ENCODE results near the gene RAB38.

The RAB38 gene

DNA sequence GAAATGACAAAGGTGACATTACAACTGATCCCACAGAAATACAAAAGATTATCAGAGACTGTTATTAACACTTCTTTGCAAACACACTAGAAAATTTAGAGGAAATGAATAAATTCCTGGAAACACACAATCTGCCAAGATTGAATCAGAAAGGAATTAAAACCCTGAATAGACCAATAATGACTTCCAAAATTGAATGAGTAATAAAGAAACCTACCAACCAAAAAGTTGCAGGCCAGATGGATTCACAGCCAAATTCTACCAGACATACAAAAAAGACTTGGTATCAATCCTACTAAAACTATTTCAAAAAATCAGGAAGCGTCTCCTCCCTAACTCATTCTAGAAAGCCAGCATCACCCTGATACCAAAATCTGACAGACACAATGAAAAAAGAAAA is 17.2 kb downstream of the RAB38 start (continued):
- TF ChIP-seq, protein P1, sequence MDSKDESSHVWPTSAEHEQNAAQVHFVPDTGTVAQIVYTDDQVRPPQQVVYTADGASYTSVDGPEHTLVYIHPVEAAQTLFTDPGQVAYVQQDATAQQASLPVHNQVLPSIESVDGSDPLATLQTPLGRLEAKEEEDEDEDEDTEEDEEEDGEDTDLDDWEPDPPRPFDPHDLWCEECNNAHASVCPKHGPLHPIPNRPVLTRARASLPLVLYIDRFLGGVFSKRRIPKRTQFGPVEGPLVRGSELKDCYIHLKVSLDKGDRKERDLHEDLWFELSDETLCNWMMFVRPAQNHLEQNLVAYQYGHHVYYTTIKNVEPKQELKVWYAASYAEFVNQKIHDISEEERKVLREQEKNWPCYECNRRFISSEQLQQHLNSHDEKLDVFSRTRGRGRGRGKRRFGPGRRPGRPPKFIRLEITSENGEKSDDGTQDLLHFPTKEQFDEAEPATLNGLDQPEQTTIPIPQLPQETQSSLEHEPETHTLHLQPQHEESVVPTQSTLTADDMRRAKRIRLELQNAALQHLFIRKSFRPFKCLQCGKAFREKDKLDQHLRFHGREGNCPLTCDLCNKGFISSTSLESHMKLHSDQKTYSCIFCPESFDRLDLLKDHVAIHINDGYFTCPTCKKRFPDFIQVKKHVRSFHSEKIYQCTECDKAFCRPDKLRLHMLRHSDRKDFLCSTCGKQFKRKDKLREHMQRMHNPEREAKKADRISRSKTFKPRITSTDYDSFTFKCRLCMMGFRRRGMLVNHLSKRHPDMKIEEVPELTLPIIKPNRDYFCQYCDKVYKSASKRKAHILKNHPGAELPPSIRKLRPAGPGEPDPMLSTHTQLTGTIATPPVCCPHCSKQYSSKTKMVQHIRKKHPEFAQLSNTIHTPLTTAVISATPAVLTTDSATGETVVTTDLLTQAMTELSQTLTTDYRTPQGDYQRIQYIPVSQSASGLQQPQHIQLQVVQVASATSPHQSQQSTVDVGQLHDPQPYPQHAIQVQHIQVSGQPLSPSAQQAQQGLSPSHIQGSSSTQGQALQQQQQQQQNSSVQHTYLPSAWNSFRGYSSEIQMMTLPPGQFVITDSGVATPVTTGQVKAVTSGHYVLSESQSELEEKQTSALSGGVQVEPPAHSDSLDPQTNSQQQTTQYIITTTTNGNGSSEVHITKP (tag by site-specific recombination; IDR thresholded peaks at IDR 0.05): no peak
- TF ChIP-seq HOXA7 (CRISPR knock-in tag; IDR thresholded peaks at IDR 0.05; ENCODE audit: borderline replicate concordance): no peak

DNA sequence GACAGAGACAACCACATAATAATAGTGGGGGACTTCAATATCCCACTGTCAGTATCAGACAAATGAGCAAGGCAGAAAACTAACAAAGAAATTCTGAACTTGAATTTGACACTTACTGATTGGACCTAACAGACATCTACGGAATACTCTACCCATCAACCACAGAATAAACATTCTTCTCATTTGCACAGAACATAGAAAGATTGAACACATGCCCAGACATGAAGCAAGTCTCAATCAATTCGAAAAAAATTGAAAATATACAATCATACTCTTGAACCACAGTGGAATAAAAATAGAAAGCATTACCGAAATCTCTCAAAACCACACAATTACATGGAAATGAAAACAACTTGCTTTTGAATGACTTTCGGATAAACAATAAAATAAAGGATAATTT is 17.9 kb downstream of the RAB38 start:
- Histone ChIP-seq H3K4me1 (ENCODE audit: control insufficient read depth, insufficient read depth, low read length) (no peaks in the 10 kb centered on the region), H3K36me3 (ENCODE audit: control insufficient read depth in 2 of 2, insufficient read depth in 1 of 2, low read length in 2 of 2) (no peaks in the 10 kb centered on the region), H3K9me3 (ENCODE audit: control insufficient read depth, insufficient read depth, low read depth, low read length) (no peaks in the 10 kb centered on the region), H3K27ac (ENCODE audit: extremely low read depth, low read depth, low read length) (no peak overlapping the region), H3K4me3 (ENCODE audit: low read depth, low read length) (no peak overlapping the region)
- TF ChIP-seq ZNF394 (tag by site-specific recombination; IDR thresholded peaks at IDR 0.05; ENCODE audit: borderline replicate concordance): no peak
- TF ChIP-seq, protein P2, sequence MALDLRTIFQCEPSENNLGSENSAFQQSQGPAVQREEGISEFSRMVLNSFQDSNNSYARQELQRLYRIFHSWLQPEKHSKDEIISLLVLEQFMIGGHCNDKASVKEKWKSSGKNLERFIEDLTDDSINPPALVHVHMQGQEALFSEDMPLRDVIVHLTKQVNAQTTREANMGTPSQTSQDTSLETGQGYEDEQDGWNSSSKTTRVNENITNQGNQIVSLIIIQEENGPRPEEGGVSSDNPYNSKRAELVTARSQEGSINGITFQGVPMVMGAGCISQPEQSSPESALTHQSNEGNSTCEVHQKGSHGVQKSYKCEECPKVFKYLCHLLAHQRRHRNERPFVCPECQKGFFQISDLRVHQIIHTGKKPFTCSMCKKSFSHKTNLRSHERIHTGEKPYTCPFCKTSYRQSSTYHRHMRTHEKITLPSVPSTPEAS (tag by site-specific recombination; IDR thresholded peaks at IDR 0.05): no peak
- TF ChIP-seq ZNF266 (tag by site-specific recombination; IDR thresholded peaks at IDR 0.05; ENCODE audit: low read depth): no peak
- no peak for TF ChIP-seq ZNF48 (tag by site-specific recombination; IDR thresholded peaks at IDR 0.05)
- TF ChIP-seq ZNF529 (tag by site-specific recombination; IDR thresholded peaks at IDR 0.05; ENCODE audit: insufficient replicate concordance): no peak
- TF ChIP-seq, protein P3, sequence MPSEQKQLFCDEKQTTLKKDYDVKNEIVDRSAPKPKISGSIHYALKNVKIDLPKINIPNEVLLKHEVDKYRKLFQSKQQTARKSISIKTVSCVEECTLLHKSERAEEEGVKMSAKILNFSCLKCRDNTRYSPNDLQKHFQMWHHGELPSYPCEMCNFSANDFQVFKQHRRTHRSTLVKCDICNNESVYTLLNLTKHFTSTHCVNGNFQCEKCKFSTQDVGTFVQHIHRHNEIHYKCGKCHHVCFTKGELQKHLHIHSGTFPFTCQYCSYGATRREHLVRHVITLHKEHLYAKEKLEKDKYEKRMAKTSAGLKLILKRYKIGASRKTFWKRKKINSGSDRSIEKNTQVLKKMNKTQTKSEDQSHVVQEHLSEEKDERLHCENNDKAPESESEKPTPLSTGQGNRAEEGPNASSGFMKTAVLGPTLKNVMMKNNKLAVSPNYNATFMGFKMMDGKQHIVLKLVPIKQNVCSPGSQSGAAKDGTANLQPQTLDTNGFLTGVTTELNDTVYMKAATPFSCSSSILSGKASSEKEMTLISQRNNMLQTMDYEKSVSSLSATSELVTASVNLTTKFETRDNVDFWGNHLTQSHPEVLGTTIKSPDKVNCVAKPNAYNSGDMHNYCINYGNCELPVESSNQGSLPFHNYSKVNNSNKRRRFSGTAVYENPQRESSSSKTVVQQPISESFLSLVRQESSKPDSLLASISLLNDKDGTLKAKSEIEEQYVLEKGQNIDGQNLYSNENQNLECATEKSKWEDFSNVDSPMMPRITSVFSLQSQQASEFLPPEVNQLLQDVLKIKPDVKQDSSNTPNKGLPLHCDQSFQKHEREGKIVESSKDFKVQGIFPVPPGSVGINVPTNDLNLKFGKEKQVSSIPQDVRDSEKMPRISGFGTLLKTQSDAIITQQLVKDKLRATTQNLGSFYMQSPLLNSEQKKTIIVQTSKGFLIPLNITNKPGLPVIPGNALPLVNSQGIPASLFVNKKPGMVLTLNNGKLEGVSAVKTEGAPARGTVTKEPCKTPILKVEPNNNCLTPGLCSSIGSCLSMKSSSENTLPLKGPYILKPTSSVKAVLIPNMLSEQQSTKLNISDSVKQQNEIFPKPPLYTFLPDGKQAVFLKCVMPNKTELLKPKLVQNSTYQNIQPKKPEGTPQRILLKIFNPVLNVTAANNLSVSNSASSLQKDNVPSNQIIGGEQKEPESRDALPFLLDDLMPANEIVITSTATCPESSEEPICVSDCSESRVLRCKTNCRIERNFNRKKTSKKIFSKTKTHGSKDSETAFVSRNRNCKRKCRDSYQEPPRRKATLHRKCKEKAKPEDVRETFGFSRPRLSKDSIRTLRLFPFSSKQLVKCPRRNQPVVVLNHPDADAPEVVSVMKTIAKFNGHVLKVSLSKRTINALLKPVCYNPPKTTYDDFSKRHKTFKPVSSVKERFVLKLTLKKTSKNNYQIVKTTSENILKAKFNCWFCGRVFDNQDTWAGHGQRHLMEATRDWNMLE (tag by site-specific recombination; conservative IDR thresholded peaks at IDR 0.05; ENCODE audit: low read depth): no peak
- no peak for TF ChIP-seq ZNF707 (tag by site-specific recombination; IDR thresholded peaks at IDR 0.05)
- no peak for TF ChIP-seq ZFP37 (tag by site-specific recombination; IDR thresholded peaks at IDR 0.05)
- no peak for TF ChIP-seq ZBTB48 (tag by site-specific recombination; IDR thresholded peaks at IDR 0.05)
- ChIA-PET POLR2A (no interaction called here), CTCF (no interaction called here)

DNA sequence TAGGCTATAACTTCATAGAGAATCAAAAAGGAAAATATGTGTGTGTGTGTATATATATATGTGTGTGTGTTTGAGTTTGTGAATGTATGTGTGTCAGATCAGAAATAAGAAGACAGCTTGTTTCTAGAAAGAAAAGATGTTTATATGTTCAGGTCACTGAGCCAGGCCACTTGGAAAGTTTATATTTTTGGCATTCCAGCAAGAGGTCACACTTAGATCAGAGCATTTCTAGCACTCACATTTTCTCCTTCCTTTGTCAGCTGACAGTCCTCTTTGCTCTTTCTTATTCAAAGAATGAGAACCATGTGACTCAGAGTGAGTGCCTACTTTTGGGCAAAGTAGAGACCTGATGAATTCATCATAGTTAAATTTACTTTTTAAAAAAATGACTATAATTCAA is 22.9 kb downstream of the RAB38 start:
- Histone ChIP-seq H3K4me1 (ENCODE audit: control insufficient read depth, insufficient read depth, low read length) (no peaks in the 10 kb centered on the region), H3K27ac (ENCODE audit: extremely low read depth, low read depth, low read length) (no peak overlapping the region), H3K9me3 (ENCODE audit: control insufficient read depth, insufficient read depth, low read depth, low read length) (no peaks in the 10 kb centered on the region), H3K36me3 (ENCODE audit: control insufficient read depth in 2 of 2, insufficient read depth in 1 of 2, low read length in 2 of 2) (peaks cover 0 to 12% of the 10 kb centered on the region in 2 experiments; a peak in 1 of 3 replicates), H3K4me3 (ENCODE audit: low read depth, low read length) (no peak overlapping the region)
- CTCF ChIA-PET: no interaction called here
- POLR2A ChIA-PET: no interaction called here
- TF ChIP-seq, protein P4, sequence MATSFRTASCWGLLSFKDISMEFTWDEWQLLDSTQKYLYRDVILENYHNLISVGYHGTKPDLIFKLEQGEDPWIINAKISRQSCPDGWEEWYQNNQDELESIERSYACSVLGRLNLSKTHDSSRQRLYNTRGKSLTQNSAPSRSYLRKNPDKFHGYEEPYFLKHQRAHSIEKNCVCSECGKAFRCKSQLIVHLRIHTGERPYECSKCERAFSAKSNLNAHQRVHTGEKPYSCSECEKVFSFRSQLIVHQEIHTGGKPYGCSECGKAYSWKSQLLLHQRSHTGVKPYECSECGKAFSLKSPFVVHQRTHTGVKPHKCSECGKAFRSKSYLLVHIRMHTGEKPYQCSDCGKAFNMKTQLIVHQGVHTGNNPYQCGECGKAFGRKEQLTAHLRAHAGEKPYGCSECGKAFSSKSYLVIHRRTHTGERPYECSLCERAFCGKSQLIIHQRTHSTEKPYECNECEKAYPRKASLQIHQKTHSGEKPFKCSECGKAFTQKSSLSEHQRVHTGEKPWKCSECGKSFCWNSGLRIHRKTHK (tag by site-specific recombination; IDR thresholded peaks at IDR 0.05): no peak
- TF ChIP-seq ZNF629 (tag by site-specific recombination; IDR thresholded peaks at IDR 0.05): no peak
- no peak for TF ChIP-seq ZNF548 (tag by site-specific recombination; IDR thresholded peaks at IDR 0.05)

Measured in HEK293 (cell line).